Endothelial cell of umbilical vein (primary cell): Measurements from ENCODE around the gene ZMYM3. TPM values are rescaled to one million over a fixed set of nuclear protein-coding genes. Genes with fewer than 3 reads are reported as not detected.

Experiments used
- BruUV-seq: library from RNA; stranded (reverse); fragments of 400-500 nt; replicated peaks from 2 replicates; lab custom pipeline; 2021; lab: Mats Ljungman, UMichigan
- CTCF ChIA-PET: fragments of 300-600, 350-600 bp; sonication (Branson Sonifier 250); formaldehyde crosslinking; loops from one replicate; lab custom pipeline; 2021; ENCODE audit warnings: antibody characterized with exemption, inconsistent platforms; lab: Charles Lee
- POLR2A ChIA-PET: fragments of 300-600, 350-600 bp; sonication (Branson Sonifier 250); formaldehyde crosslinking; loops from one replicate; lab custom pipeline; 2021; ENCODE audit warnings: antibody characterized with exemption, inconsistent platforms; lab: Charles Lee
- DNase-seq: peaks from one replicate; pipeline ENCODE4 v3.0.0-alpha.2; 2011; ENCODE audit warnings: low read depth, low spot score
- FAIRE-seq: peaks from 2 replicates; lab custom pipeline; 2011; peaks lifted over from hg19 to GRCh38; lab: Jason Lieb, UNC
- H2AFZ ChIP-seq: 2 replicates; pipeline ENCODE4 v1.6.0; 2012; ENCODE audit warnings: low read depth, low read length, control low read depth, inconsistent platforms
- H3K27ac ChIP-seq: 2 replicates; pipeline ENCODE4 v1.5.1; 2011; ENCODE audit warnings: low read depth, mild to moderate bottlenecking, control low read depth, low read length, moderate library complexity; ENCODE audit not compliant: insufficient read depth
- H3K27me3 ChIP-seq, 2 experiments: 2 replicates each; pipeline versions ENCODE4 v1.6.0 to v1.6.1; 2011; ENCODE audit warnings: low read length in 2 of 2, mixed read lengths in 1 of 2; ENCODE audit not compliant: control insufficient read depth in 2 of 2, insufficient read depth in 2 of 2
- H3K36me3 ChIP-seq, 2 experiments: 2 replicates in 1 of 2; 3 replicates in 1 of 2; pipeline ENCODE4 v1.5.1; 2011; ENCODE audit warnings: low read length in 2 of 2, mild to moderate bottlenecking in 1 of 2, moderate library complexity in 1 of 2; ENCODE audit not compliant: control insufficient read depth in 2 of 2, insufficient read depth in 2 of 2; ENCODE audit errors: extremely low read depth in 1 of 2
- H3K4me1 ChIP-seq: 3 replicates; pipeline ENCODE4 v1.5.1; 2011; ENCODE audit warnings: mild to moderate bottlenecking, low read length; ENCODE audit not compliant: control insufficient read depth, insufficient read depth; ENCODE audit errors: extremely low read depth
- H3K4me2 ChIP-seq: 2 replicates; pipeline ENCODE4 v1.6.1; 2011; ENCODE audit warnings: low read length, control low read depth, mixed read lengths; ENCODE audit not compliant: insufficient read depth
- H3K4me3 ChIP-seq, 3 experiments: fragments of 200-600 bp in 1 of 3; sonication (generic), shearing (Covaris generic) in 1 of 3; replicated peaks in 1 of 3; 2 replicates each; pipeline ENCODE4 v1.5.1; 2011 to 2016; ENCODE audit warnings: control low read depth in 3 of 3, low read length in 3 of 3, mild to moderate bottlenecking in 2 of 3, inconsistent platforms in 1 of 3, low read depth in 1 of 3, moderate library complexity in 1 of 3; ENCODE audit not compliant: insufficient read depth in 1 of 3
- H3K79me2 ChIP-seq: 2 replicates; pipeline ENCODE4 v1.6.0; 2012; ENCODE audit warnings: low read length, inconsistent platforms; ENCODE audit not compliant: control insufficient read depth, insufficient read depth
- H3K9ac ChIP-seq: replicated peaks from 2 replicates; pipeline ENCODE3; 2011; ENCODE audit warnings: low read length, control low read depth; ENCODE audit not compliant: insufficient read depth; ENCODE audit errors: extremely low read depth
- H3K9me1 ChIP-seq: replicated peaks from 3 replicates; pipeline ENCODE4 v1.6.0; 2011; ENCODE audit warnings: mild to moderate bottlenecking, low read length; ENCODE audit not compliant: control insufficient read depth, insufficient read depth; ENCODE audit errors: extremely low read depth
- H3K9me3 ChIP-seq: replicated peaks from 2 replicates; pipeline ENCODE4 v1.5.1; 2012; ENCODE audit warnings: low read length, inconsistent platforms; ENCODE audit not compliant: control insufficient read depth, insufficient read depth
- H4K20me1 ChIP-seq: replicated peaks from 2 replicates; pipeline ENCODE3; 2011; ENCODE audit warnings: mild to moderate bottlenecking, low read length; ENCODE audit not compliant: control insufficient read depth, insufficient read depth; ENCODE audit errors: extremely low read depth
- EZH2 ChIP-seq: IDR thresholded peaks from 2 replicates; pipeline ENCODE4 v1.6.1; 2012; ENCODE audit warnings: borderline replicate concordance, low read depth, mild to moderate bottlenecking, moderate library complexity, low read length, inconsistent platforms; ENCODE audit not compliant: severe bottlenecking
- FOS ChIP-seq: IDR thresholded peaks from 2 replicates; pipeline ENCODE4 v1.6.1; 2011; ENCODE audit warnings: mild to moderate bottlenecking, low read length, moderate library complexity, borderline replicate concordance; ENCODE audit not compliant: insufficient read depth
- GATA2 ChIP-seq: IDR thresholded peaks from 2 replicates; pipeline ENCODE4 v1.7.0; 2011; ENCODE audit warnings: low read depth, mild to moderate bottlenecking, moderate library complexity, mixed read lengths, low read length; ENCODE audit not compliant: insufficient read length, insufficient read depth
- JUN ChIP-seq: IDR thresholded peaks from 2 replicates; pipeline ENCODE4 v1.6.1; 2011; ENCODE audit warnings: borderline replicate concordance, low read depth; ENCODE audit not compliant: insufficient read length, insufficient read depth
- MYC ChIP-seq: IDR thresholded peaks from one replicate; pipeline ENCODE4 v1.6.1; 2011; ENCODE audit warnings: mild to moderate bottlenecking, low read depth, low read length
- POLR2A ChIP-seq: IDR thresholded peaks from 2 replicates; pipeline ENCODE4 v1.6.1; 2012; ENCODE audit warnings: low read depth, mild to moderate bottlenecking, control low read depth, low read length
- POLR2AphosphoS5 ChIP-seq: IDR thresholded peaks from 2 replicates; pipeline ENCODE4 v1.6.1; 2012; ENCODE audit warnings: low read depth, mild to moderate bottlenecking, control low read depth, low read length, moderate library complexity; ENCODE audit not compliant: insufficient read depth
- dilution Hi-C: fragments of 300-500 bp; cut with MboI; formaldehyde crosslinking; loops from one replicate; pipeline ENCODE4 v1.15.0; 2019; ENCODE audit warnings: low sequenced_read_pairs; ENCODE audit not compliant: extremely low pct_ligation_motif_present
- intact Hi-C: fragments of 100-400 bp; cut with micrococcal nuclease; formaldehyde crosslinking; loops from one replicate; pipeline ENCODE4 v1.10.0; 2022
- polyA plus RNA-seq, 4 experiments: library from polyadenylated mRNA; depleted of rRNA in 3 of 4; stranded (reverse) in 3 of 4; unstranded in 1 of 4; fragments of >200 nt; gene quantifications; 2 replicates each; pipeline versions ENCODE4 v1.2.1 to v1.2.3, GENCODE V29; 2011 to 2012; ENCODE audit warnings: missing spikeins in 1 of 4
- total RNA-seq: library from RNA; stranded (reverse); gene quantifications from 2 replicates; pipeline ENCODE4 v1.2.3, GENCODE V29; 2021
- TF ChIP-seq, protein P1 (sequence below): IDR thresholded peaks from 2 replicates; pipeline ENCODE4 v1.6.1; 2011; ENCODE audit not compliant: insufficient read depth, insufficient read length
- TF ChIP-seq, protein P2 (sequence below), 2 donors: IDR thresholded peaks; 1 replicate in 1 of 2; 2 replicates in 1 of 2; pipeline ENCODE4 v1.5.1; 2011; ENCODE audit warnings: low read length in 2 of 2, mild to moderate bottlenecking in 2 of 2, moderate library complexity in 2 of 2, control low read depth in 1 of 2, inconsistent platforms in 1 of 2, low read depth in 1 of 2; ENCODE audit not compliant: insufficient read depth in 1 of 2; ENCODE audit errors: extremely low read depth in 1 of 2

The ZMYM3 gene
- total and polyA plus RNA-seq, 2 donors (not counting 3 experiments of a cell fraction or from before 2014, with no cell fraction given), result 26.5 to 32.9 TPM

DNA sequence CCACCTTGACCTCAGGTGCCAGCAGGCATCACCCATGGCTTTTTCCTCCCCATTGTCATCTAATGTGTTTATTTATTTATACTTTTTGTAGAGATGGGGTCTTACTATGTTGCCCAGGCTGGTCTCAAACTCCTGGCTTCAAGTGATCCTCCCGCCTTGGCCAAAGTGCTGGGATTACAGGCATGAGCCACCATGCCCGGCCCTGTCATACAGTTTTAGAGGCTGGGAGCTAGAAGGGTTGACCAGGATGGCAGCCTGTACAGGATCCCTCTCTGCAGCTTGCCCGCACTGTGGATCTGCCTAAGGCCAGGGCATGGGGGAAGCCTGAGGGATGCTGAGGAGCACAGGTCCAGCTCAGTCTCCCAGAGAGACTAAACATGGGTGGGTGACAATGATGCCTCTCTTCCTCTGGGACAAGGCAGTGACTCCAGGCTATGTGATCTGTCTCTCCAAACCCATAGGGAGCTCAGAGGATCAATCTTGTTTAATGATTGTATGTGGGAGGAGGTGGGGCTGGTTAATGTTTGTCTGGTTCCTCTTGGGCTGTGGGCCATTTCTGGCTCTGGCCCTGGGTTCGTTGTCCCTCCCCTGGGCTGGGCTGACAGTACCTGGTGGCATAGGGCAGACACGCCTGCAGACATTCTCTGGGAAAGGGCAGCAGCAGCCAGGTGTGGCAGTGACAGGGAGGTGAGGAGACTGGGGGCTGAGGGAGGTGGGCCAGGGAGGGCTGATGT, 39.2 kb downstream of the ZMYM3 start:
- H3K36me3 ChIP-seq, result no peaks in the 10 kb centered on the region
- no peaks in the 10 kb centered on the region for H3K4me1 ChIP-seq
- ChIA-PET CTCF (no interaction called here), POLR2A (no interaction called here)
- no peak overlapping the region for H2AFZ ChIP-seq
- H3K27me3 ChIP-seq, result no peaks in the 10 kb centered on the region
- H3K4me3 ChIP-seq, result no peak overlapping the region
- H3K27ac ChIP-seq, result no peak overlapping the region
- TF ChIP-seq JUN (no peak), GATA2 (no peak), FOS (no peak), POLR2A (no peak), MYC (no peak), EZH2 (no peak)
- TF ChIP-seq, protein P1, sequence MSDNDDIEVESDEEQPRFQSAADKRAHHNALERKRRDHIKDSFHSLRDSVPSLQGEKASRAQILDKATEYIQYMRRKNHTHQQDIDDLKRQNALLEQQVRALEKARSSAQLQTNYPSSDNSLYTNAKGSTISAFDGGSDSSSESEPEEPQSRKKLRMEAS, result no peak
- no peaks in the 10 kb centered on the region for H3K9me1 ChIP-seq
- no peaks in the 10 kb centered on the region for H3K79me2 ChIP-seq
- no peaks in the 10 kb centered on the region for H3K9me3 ChIP-seq
- no peak overlapping the region for H3K9ac ChIP-seq
- H3K4me2 ChIP-seq, result no peak overlapping the region
- intact Hi-C loops, result no loop called here
- FAIRE-seq, result no peak
- no peaks in the 10 kb centered on the region for H4K20me1 ChIP-seq
- no TSS peak for BruUV-seq
- DNase-seq, result no peak
- dilution Hi-C loops, result no loop called here

DNA sequence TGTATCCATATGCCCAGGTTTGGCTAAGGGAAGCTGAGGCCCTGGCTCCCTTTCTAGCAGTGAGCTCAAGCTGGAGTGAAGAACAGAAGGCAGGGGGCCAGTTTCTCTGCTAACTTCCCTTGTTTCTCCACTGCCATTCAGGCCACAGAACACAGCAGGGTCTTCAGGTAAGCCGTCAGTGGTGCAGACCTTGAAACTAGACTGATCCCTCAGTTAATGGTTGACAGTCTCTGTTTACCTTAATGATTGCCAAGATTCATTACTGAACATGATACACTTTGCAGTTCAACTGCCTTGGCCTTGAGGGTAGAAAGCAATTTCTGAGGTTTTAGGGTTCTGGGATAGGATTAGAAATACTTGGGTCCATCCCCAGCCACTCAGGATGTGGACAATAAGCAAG, 39.8 kb downstream of the ZMYM3 start:
- Histone ChIP-seq H3K9me3 (no peaks in the 10 kb centered on the region), H3K4me3 (no peak overlapping the region), H3K9ac (no peak overlapping the region), H4K20me1 (no peaks in the 10 kb centered on the region), H3K4me2 (no peak overlapping the region), H2AFZ (no peak overlapping the region), H3K27me3 (no peaks in the 10 kb centered on the region), H3K36me3 (no peaks in the 10 kb centered on the region), H3K4me1 (no peaks in the 10 kb centered on the region), H3K27ac (no peak overlapping the region), H3K79me2 (no peaks in the 10 kb centered on the region), H3K9me1 (no peaks in the 10 kb centered on the region)
- BruUV-seq, result no TSS peak
- ChIA-PET POLR2A (no interaction called here), CTCF (no interaction called here)
- intact Hi-C loops (no loop called here), dilution Hi-C loops (no loop called here)
- DNase-seq (no peak), FAIRE-seq (no peak)
- no peak for TF ChIP-seq EZH2
- no peak for TF ChIP-seq FOS
- TF ChIP-seq, protein P2, sequence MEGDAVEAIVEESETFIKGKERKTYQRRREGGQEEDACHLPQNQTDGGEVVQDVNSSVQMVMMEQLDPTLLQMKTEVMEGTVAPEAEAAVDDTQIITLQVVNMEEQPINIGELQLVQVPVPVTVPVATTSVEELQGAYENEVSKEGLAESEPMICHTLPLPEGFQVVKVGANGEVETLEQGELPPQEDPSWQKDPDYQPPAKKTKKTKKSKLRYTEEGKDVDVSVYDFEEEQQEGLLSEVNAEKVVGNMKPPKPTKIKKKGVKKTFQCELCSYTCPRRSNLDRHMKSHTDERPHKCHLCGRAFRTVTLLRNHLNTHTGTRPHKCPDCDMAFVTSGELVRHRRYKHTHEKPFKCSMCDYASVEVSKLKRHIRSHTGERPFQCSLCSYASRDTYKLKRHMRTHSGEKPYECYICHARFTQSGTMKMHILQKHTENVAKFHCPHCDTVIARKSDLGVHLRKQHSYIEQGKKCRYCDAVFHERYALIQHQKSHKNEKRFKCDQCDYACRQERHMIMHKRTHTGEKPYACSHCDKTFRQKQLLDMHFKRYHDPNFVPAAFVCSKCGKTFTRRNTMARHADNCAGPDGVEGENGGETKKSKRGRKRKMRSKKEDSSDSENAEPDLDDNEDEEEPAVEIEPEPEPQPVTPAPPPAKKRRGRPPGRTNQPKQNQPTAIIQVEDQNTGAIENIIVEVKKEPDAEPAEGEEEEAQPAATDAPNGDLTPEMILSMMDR (IDR thresholded peaks at IDR 0.05; ENCODE audit: extremely low read depth in 1 of 2, insufficient read depth in 1 of 2, low read depth in 1 of 2, low read length in 2 of 2), result no peak
- no peak for TF ChIP-seq GATA2
- TF ChIP-seq, protein P1, result no peak
- no peak for TF ChIP-seq POLR2AphosphoS5
- TF ChIP-seq JUN, result no peak
- no peak for TF ChIP-seq POLR2A
- no peak for TF ChIP-seq MYC
